ENCODE data around the gene CHCHD3. TPM values are rescaled to one million over a fixed set of nuclear protein-coding genes. Genes with fewer than 3 reads are reported as not detected.

CHCHD3 gene
- total and polyA plus RNA-seq, 9 of the 15 experiments (the other 6 are each of a cell fraction or from before 2014, with no cell fraction given) = 66.2 to 279 (median 204) TPM

DNA sequence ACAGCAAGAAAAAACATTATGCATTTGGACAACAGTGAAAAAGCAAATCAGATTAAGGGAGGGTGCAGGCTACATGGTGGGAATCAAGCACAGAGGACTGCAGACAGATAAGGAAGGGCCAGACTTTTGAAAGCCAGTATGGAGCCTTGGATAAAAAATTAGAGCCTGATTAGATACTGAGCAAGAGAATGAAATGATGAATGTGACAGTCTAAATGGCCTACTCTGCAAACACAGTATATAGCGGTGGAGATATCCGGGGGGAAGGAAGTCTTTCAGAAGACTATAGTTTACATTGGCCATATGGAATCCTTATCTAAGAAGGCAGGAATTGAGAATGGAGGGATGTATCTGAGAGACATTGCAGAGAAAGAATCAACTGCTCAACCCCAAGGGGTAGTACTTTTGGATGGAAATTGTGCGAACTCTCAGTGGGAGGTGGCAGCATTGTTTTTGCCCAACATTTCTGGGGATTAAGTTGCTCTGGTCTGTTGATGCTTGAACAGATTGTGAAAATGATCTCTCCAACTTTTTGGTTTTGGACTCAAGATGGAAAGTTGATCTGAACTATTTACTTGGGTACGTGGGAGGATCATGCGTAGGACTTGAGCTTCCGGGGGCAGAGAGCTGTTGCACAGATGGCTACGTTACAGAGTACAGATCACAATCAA, 39.4 kb upstream of the CHCHD3 start (continued):
- TF ChIP-seq NR4A1 (CRISPR knock-in tag; IDR thresholded peaks at IDR 0.05) (no peak), NR4A1 (tag; IDR thresholded peaks at IDR 0.05) (0 out of 2 replicates have a peak, but pooled peaks have one; percentile 41), ILK (tag; IDR thresholded peaks at IDR 0.05; ENCODE audit: borderline replicate concordance, low read depth) (no peak), TGIF2 (CRISPR knock-in tag; IDR thresholded peaks at IDR 0.05) (no peak), SPI1 (IDR thresholded peaks at IDR 0.05; ENCODE audit: borderline replicate concordance, low read depth, low read length) (peak; percentile 24; the same call in 1 of the 2 replicates), RAD51 (IDR thresholded peaks at IDR 0.05; ENCODE audit: borderline replicate concordance, low read depth) (no peak), ZFP30 (CRISPR knock-in tag; IDR thresholded peaks at IDR 0.05; ENCODE audit: borderline replicate concordance) (no peak), CCNT2 (IDR thresholded peaks at IDR 0.05; ENCODE audit: borderline replicate concordance, extremely low read depth, insufficient read length, low read depth, low read length) (peak; percentile 73), SMAD4 (CRISPR knock-in tag; conservative IDR thresholded peaks at IDR 0.05) (peak; percentile 50), CREB3 (tag; conservative IDR thresholded peaks at IDR 0.05; ENCODE audit: low read depth) (no peak), HEY1 (CRISPR knock-in tag; IDR thresholded peaks at IDR 0.05; ENCODE audit: borderline replicate concordance) (no peak)
- TF ChIP-seq, protein P1, sequence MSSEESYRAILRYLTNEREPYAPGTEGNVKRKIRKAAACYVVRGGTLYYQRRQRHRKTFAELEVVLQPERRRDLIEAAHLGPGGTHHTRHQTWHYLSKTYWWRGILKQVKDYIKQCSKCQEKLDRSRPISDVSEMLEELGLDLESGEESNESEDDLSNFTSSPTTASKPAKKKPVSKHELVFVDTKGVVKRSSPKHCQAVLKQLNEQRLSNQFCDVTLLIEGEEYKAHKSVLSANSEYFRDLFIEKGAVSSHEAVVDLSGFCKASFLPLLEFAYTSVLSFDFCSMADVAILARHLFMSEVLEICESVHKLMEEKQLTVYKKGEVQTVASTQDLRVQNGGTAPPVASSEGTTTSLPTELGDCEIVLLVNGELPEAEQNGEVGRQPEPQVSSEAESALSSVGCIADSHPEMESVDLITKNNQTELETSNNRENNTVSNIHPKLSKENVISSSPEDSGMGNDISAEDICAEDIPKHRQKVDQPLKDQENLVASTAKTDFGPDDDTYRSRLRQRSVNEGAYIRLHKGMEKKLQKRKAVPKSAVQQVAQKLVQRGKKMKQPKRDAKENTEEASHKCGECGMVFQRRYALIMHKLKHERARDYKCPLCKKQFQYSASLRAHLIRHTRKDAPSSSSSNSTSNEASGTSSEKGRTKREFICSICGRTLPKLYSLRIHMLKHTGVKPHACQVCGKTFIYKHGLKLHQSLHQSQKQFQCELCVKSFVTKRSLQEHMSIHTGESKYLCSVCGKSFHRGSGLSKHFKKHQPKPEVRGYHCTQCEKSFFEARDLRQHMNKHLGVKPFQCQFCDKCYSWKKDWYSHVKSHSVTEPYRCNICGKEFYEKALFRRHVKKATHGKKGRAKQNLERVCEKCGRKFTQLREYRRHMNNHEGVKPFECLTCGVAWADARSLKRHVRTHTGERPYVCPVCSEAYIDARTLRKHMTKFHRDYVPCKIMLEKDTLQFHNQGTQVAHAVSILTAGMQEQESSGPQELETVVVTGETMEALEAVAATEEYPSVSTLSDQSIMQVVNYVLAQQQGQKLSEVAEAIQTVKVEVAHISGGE (CRISPR knock-in tag; IDR thresholded peaks at IDR 0.05) = peak in 1 of 3 experiments; percentile 38; a peak in 1 of 6 replicates
- TF ChIP-seq, protein P2, sequence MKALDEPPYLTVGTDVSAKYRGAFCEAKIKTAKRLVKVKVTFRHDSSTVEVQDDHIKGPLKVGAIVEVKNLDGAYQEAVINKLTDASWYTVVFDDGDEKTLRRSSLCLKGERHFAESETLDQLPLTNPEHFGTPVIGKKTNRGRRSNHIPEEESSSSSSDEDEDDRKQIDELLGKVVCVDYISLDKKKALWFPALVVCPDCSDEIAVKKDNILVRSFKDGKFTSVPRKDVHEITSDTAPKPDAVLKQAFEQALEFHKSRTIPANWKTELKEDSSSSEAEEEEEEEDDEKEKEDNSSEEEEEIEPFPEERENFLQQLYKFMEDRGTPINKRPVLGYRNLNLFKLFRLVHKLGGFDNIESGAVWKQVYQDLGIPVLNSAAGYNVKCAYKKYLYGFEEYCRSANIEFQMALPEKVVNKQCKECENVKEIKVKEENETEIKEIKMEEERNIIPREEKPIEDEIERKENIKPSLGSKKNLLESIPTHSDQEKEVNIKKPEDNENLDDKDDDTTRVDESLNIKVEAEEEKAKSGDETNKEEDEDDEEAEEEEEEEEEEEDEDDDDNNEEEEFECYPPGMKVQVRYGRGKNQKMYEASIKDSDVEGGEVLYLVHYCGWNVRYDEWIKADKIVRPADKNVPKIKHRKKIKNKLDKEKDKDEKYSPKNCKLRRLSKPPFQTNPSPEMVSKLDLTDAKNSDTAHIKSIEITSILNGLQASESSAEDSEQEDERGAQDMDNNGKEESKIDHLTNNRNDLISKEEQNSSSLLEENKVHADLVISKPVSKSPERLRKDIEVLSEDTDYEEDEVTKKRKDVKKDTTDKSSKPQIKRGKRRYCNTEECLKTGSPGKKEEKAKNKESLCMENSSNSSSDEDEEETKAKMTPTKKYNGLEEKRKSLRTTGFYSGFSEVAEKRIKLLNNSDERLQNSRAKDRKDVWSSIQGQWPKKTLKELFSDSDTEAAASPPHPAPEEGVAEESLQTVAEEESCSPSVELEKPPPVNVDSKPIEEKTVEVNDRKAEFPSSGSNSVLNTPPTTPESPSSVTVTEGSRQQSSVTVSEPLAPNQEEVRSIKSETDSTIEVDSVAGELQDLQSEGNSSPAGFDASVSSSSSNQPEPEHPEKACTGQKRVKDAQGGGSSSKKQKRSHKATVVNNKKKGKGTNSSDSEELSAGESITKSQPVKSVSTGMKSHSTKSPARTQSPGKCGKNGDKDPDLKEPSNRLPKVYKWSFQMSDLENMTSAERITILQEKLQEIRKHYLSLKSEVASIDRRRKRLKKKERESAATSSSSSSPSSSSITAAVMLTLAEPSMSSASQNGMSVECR (CRISPR knock-in tag; IDR thresholded peaks at IDR 0.05) = no peak
- TF ChIP-seq, protein P3, sequence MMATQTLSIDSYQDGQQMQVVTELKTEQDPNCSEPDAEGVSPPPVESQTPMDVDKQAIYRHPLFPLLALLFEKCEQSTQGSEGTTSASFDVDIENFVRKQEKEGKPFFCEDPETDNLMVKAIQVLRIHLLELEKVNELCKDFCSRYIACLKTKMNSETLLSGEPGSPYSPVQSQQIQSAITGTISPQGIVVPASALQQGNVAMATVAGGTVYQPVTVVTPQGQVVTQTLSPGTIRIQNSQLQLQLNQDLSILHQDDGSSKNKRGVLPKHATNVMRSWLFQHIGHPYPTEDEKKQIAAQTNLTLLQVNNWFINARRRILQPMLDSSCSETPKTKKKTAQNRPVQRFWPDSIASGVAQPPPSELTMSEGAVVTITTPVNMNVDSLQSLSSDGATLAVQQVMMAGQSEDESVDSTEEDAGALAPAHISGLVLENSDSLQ (IDR thresholded peaks at IDR 0.05) = peak; percentile 49; the same call in 1 of the 2 replicates

Data from K562 (cell line).